ENCODE measurements around the gene ARMC9. TPM values are rescaled to one million over a fixed set of nuclear protein-coding genes. Genes with fewer than 3 reads are reported as not detected.

The ARMC9 gene
- total RNA-seq, 1 donor from 2014 or later = 19.2 TPM

- no peak for DNase-seq (ENCODE audit: low spot score)
Measured at GRCh38 chr2:231421051-231421580, 222.7 kb downstream of the ARMC9 start.

- no peak for DNase-seq (ENCODE audit: low spot score)
Measured at GRCh38 chr2:231422056-231422455, 223.6 kb downstream of the ARMC9 start.

GRCh38 chr2:231423176-231423575 lies 224.7 kb downstream of the ARMC9 start:
- DNase-seq (ENCODE audit: low spot score) = no peak

Other genes starting within 250 kb of the ARMC9 start
- not detected for gene SPATA3, start 202.5 kb upstream of the ARMC9 start, total RNA-seq
- gene C2orf72, start 161.1 kb upstream of the ARMC9 start, total RNA-seq = 34.2 TPM
- gene PSMD1, start 141.8 kb upstream of the ARMC9 start, total RNA-seq = 55.6 TPM
- 0.14 TPM for gene HTR2B, start 73.6 kb upstream of the ARMC9 start, total RNA-seq
- gene B3GNT7, start 197.1 kb downstream of the ARMC9 start, total RNA-seq = 281 TPM

Data from mucosa of gallbladder (tissue), 1 donor.